Measurements from ENCODE around the gene GNA14.

DNA sequence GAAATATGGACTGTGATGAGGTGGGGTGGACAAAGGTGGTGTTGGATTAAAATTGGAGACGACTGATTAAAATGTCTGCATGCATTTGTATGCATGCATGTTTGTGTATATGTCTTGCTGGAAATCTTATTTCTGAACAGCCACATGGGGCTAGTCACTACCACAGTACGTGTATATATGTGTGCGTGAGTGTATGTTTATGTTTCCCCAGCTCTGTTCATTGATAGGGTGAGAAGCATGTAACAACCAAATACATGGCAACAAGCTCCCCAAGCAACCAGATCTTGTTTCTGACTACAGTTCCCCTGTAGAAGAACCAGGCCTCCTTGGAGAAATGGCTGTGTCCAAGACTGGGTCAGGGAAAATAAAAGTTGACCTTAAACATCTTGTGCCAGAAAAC, 139.7 kb downstream of the GNA14 start:
- TF ChIP-seq, protein P1, sequence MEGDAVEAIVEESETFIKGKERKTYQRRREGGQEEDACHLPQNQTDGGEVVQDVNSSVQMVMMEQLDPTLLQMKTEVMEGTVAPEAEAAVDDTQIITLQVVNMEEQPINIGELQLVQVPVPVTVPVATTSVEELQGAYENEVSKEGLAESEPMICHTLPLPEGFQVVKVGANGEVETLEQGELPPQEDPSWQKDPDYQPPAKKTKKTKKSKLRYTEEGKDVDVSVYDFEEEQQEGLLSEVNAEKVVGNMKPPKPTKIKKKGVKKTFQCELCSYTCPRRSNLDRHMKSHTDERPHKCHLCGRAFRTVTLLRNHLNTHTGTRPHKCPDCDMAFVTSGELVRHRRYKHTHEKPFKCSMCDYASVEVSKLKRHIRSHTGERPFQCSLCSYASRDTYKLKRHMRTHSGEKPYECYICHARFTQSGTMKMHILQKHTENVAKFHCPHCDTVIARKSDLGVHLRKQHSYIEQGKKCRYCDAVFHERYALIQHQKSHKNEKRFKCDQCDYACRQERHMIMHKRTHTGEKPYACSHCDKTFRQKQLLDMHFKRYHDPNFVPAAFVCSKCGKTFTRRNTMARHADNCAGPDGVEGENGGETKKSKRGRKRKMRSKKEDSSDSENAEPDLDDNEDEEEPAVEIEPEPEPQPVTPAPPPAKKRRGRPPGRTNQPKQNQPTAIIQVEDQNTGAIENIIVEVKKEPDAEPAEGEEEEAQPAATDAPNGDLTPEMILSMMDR (IDR thresholded peaks at IDR 0.05): no peak
- no peak for TF ChIP-seq POLR2A (IDR thresholded peaks at IDR 0.05)

Data from thyroid gland (tissue), 4 donors.